Hematopoietic multipotent progenitor cell (in vitro differentiated cells): ENCODE data around the gene THSD7A. TPM values are rescaled to one million over a fixed set of nuclear protein-coding genes. Genes with fewer than 3 reads are reported as not detected.

ENCODE experiments used
- DNase-seq, 3 donors: peaks; one replicate each; pipeline ENCODE4 v3.0.0-alpha.2; 2011 to 2015; ENCODE audit warnings: low read depth in 2 of 3, low spot score in 2 of 3
- total RNA-seq: library from RNA; depleted of rRNA; stranded (reverse); fragments of >200 nt; gene quantifications from one replicate; pipeline ENCODE4 v1.2.3, GENCODE V29; 2012

Gene THSD7A
- total RNA-seq, 1 donor, result 0.81 TPM

DNA sequence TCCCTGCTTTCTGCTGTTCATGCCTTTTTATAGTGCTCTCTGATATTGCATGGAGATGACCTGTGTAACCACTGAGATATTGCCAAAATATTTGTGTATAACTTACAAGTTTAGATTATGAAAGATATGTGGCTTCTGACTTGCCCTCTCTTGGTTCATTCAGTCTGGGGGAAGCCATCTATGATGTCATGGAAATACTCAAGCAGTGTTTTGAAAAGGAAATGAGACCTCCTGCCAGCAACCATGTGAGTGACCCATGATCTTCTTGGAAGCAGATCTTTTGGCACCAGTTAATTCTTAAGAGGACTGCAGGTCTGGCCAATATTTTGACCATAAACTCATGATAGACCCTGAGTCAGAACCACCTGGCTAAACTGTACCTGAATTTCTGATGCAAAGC, 183.0 kb downstream of the THSD7A start:
- no peak for DNase-seq

DNA sequence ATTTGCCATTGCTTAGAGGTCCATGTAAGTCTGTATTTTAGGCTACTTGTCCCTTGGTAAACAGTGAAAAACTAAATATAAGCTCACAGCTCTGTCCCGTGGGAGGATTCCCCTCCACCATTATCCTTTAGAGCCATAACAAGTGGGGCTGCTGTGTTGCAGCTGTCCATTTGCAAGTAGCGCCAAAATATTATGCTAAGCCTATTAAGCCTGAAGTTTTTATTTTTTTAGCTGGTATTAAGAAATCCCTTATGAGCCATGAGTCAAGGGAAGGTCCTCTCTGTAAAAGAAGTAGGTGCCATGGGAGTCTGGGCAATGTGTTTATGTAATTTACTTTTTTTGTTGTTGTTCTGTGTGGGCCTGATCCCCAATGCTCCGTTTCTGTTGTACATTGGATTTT, 183.9 kb downstream of the THSD7A start:
- no peak for DNase-seq

DNA sequence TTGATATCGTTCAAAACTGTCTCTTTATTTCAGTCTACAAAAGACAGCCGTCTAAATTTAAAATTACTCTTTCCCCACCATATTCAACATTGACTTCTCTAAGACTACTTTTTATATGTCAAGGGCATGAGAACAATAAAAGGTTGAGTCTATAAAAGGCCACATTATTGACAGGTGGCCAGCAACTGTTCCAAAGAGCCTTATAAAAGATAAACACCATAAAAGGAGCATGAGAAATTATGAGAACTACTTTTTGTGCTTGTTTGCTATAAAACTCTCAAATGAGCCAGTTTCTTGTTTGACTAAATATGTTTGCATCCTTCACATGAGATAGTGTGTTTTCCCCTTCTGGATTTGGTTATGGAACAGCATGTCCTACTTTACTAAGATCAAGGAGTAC, 189.2 kb downstream of the THSD7A start:
- no peak for DNase-seq

GRCh38 chr7:11642276-11642675, 189.7 kb downstream of the THSD7A start:
- no peak for DNase-seq

GRCh38 chr7:11638011-11638774, 193.8 kb downstream of the THSD7A start:
- no peak for DNase-seq

- no peak for DNase-seq
These were observed 195.7 kb downstream of the THSD7A start for GRCh38 chr7:11636274-11636673.

GRCh38 chr7:11633310-11633709, 198.7 kb downstream of the THSD7A start:
- DNase-seq, result no peak

- DNase-seq, result no peak
These were observed 201.6 kb downstream of the THSD7A start for GRCh38 chr7:11630355-11630754.

DNA sequence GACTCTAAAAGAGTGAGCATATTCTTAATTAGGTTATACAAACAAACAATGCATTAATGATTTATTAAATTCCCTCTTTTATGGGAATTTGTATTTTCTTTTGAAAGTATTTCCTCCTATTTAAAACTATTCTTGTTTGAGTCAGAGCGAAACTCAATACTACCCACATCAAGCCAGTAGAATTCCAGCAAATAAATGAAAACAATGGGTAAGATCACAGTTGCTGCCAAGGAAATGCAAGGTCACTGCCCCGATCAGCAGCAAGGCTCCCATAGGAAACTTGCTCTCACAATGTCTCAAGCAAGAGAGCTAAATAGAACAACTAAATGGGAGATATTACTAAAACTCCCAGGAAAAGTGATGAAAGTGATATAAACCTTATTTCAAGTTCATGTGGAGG, 206.3 kb downstream of the THSD7A start:
- DNase-seq, result no peak

DNA sequence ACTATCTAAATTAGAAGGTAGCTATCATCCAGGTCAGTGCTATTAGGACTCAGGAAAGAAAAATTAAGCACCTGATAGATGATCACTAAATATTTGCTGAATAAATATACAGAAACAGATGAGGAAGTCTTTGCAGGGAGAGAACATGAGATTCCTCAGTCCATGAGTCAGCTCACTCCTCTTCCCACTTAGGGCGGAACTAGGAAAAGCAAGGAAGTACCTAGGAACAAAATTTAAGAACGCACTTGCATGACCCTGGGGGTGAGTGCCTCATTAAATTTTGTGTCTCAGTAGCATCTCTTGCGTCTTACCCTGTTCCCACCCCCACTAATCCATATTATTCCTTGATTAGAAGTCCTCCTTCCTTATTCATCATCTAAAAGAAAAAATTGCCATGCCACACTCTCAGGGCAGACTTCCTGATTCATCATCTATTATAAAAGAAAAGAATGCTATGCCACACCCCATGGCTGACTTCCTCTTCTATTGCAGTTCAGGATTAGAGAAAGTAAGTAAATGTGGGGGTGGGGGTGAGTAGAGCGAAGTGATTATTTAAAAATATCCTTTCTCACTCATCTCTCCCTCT, 208.8 kb downstream of the THSD7A start:
- DNase-seq, result no peak

DNA sequence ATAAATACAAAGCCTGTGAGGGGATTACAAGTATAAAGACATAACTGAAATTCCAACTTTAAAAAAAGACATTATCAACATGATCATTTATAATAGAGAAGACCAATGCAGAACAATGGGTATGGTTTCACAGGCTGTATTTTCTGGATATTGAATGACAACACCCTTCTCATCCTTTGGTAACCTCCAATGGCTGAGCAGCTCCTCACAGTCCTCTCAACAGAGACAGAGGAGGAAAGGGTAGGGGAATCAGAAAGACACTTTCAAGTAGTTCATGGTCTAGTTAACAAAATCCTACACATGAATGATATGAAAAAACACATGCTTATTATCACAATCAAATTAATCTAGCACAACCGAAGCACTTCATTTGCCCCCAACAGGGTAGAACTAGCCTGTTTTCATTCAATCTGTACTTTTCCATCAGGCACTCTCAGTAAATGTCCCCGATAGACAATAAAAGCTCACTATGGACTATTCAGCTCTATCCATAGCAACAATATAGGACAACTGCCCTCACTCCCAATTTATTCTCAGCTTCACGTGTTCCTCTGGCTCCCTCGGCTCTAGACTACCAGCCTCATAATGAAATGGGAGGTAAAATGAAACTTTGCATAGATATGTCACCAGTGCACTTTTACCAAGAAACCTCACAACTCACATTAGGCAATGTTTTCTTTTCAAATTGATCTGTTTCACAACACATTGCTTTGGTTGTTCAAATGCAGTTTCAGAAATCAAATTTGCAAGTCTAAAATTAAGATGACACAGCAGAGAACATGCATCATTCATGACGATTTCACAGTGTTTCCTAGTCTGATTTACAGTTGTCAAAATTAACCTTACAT, 211.4 kb downstream of the THSD7A start:
- no peak for DNase-seq

GRCh38 chr7:11616466-11616865, 215.5 kb downstream of the THSD7A start:
- no peak for DNase-seq

GRCh38 chr7:11615174-11615573, 216.8 kb downstream of the THSD7A start:
- DNase-seq, result no peak

- DNase-seq, result no peak
These were observed 218.6 kb downstream of the THSD7A start for GRCh38 chr7:11613292-11613930.

DNA sequence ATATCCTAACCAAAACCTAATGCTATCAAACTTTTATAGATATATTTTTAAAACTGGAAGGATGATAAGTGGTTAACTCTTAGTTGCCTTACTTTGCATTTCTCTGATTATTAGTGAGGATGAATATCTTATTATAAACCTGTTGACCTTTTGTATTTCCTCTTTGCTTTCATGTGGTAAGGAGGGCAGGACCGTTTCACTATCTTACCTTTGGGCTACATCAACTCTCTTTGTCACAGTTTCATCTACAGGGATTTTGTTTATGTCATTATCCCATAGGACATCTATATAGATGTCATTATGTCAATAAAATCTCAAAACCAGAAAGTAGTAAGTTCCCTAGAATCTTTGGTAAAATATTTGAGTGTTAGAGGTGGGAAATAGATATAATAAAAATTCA, 219.3 kb downstream of the THSD7A start:
- DNase-seq, result no peak

- no peak for DNase-seq
These were observed 222.8 kb downstream of the THSD7A start for GRCh38 chr7:11609096-11609670.

- DNase-seq, result no peak
These were observed 224.3 kb downstream of the THSD7A start for GRCh38 chr7:11607686-11608085.

DNA sequence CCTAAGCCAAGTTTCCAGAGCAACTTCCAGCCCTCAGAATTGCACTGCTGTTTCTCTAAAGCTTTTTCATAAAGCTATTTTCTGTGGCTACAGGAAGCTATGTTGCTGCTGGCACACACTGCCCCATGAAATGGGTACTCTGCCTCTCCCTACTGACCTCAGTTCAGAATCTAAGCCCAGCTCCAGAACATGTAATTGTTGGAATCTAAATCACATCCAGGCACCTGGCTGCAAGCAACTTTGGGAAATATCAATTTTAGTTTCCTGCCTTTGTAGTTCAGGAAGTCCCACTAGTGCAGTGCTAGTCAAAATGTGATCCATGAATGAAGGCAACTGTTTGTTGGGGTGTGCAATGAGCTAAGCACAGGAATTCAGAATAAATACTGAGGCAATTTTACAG, 226.2 kb downstream of the THSD7A start:
- DNase-seq, result no peak

- DNase-seq, result no peak
These were observed 227.5 kb downstream of the THSD7A start for GRCh38 chr7:11604505-11604904.

DNA sequence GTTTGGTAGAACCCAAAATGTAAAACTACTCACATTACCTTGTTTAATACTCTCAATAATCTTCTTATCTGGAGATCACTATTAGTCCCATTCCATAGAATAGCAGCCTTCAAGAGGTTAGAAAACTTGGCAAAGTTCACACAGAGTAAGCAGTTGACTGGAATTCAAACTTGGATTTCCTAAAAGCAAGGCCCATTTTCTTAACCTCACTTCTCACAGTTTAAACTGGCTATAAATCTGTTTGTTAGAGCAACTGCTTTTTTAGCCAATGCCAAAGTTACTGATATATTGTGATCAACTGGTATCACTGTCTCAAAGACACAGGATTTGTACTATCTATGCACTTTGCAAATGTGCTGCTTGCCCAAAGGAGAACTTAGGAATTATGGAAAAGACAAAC, 230.2 kb downstream of the THSD7A start:
- DNase-seq, result no peak

DNA sequence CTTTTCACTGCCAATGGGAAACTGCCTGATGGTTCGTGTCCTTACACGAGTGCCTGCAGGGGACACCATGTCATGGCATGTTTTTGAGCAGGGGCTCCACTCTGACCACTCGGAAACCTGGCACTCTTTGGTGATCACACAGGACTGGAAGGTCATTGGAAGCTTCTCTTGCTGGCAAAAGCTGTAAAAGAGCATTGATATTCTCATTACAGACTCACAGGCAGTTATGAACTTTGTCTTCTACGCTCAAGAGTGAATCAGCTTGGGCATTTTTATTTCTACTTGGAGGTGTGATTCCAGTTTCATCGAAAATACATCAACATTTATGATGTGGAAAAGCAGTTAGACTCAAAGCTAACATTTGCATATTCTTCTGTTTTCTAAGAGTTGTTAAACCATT, 238.7 kb downstream of the THSD7A start:
- DNase-seq, result no peak
